Measurements from ENCODE around the gene ENOX2. TPM values are rescaled to one million over a fixed set of nuclear protein-coding genes. Genes with fewer than 3 reads are reported as not detected.

The ENOX2 gene
- total RNA-seq, 5 donors from 2014 or later (not counting 1 experiment from before 2014, with no cell fraction given) = 10.4 to 17.1 (median 13.5) TPM

DNA sequence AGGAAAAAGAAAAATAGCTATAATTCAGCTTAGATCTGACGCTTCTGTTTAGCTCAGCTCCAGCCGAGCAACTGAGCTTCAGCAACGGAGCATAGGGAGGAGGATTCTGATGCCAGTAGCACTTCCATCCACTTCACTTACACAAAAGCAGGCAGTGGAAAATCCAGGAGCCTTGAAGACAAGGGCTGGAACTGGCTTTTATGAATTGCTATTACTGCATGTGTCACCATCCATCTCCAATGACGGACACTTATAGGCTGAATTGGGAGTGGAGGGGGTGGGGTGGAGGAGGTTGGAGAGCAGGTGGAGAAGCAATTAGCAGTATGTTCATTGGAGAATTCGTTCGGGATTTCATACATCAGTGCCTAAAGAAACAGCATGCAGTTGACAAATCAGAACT is 15.6 kb downstream of the ENOX2 start:
- POLR2A ChIA-PET = interaction anchor here in 1 of 2 donors (0.5 kb wide), 1 partner anchor 36 kb away, joined by 3 read pairs; no protein-coding TSS in a partner anchor
- Mint-ChIP-seq H3K4me1 (peaks cover 23 to 42% (median 38%) of the 10 kb centered on the region in 3 donors), H3K9me3 (no peaks in the 10 kb centered on the region), H3K4me3 (no peak overlapping the region), H3K27me3 (peaks cover 0 to 5% of the 10 kb centered on the region in 2 donors), H3K27ac (no peak overlapping the region), H3K36me3 (peaks cover 1% of the 10 kb centered on the region)
- Histone ChIP-seq H3K4me3 (ENCODE audit: control insufficient read depth in 1 of 2, extremely low read depth in 1 of 2, low read length in 1 of 2) (no peak overlapping the region), H3K27me3 (replicated peaks in 1 of 2; ENCODE audit: control insufficient read depth in 2 of 2, extremely low read depth in 1 of 2, insufficient read depth in 2 of 2, low read length in 1 of 2) (no peaks in the 10 kb centered on the region), H3K4me1 (ENCODE audit: control insufficient read depth in 1 of 2, extremely low read depth in 1 of 2, insufficient read depth in 2 of 2, low read length in 2 of 2) (peaks cover 0 to 2% of the 10 kb centered on the region in 2 experiments), H3K27ac (ENCODE audit: low read length) (no peak overlapping the region), H3K9me3 (no peaks in the 10 kb centered on the region), H3K36me3 (ENCODE audit: control insufficient read depth in 2 of 2, extremely low read depth in 1 of 2, insufficient read depth in 1 of 2, low read length in 1 of 2) (no peaks in the 10 kb centered on the region)
- no peak for ATAC-seq (replicated peaks in 1 of 4)
- CTCF ChIA-PET = no interaction called here
- no CpG with 5 or more reads among the region's 6 CpGs for WGBS (ENCODE audit: insufficient coverage)
- DNase-seq = no peak

DNA sequence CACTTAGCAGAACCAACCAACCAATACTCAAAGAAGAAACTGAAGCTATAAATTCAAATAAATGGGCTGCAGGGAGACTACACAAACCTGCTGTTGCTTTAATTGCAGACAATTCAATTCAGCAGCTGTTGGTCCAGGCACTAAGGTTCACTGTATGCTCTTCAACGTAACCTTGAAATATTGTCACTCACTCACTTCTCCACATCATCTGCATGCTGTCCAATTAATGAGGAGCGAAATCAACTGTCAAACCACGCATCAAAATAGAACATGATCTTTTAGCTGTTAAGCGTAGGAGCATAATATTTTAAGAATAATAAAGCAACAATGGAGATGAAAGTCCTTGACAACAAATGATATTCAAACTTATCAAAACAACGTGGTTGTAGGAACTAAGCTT is 17.0 kb downstream of the ENOX2 start:
- DNase-seq = peak in 1 of 35 experiments; percentile 2
- H3K27ac ChIP-seq (ENCODE audit: low read length) = no peak overlapping the region
- peaks cover 0 to 2% of the 10 kb centered on the region in 2 experiments for H3K4me1 ChIP-seq (ENCODE audit: control insufficient read depth in 1 of 2, extremely low read depth in 1 of 2, insufficient read depth in 2 of 2, low read length in 2 of 2)
- peak overlapping the region; percentile 25 to 55 for H3K27ac Mint-ChIP-seq
- no peaks in the 10 kb centered on the region for H3K36me3 ChIP-seq (ENCODE audit: control insufficient read depth in 2 of 2, extremely low read depth in 1 of 2, insufficient read depth in 1 of 2, low read length in 1 of 2)
- WGBS (ENCODE audit: insufficient coverage) = no CpG with 5 or more reads among the region's 5 CpGs
- H3K9me3 ChIP-seq = no peaks in the 10 kb centered on the region
- CTCF ChIA-PET = no interaction called here
- ATAC-seq (replicated peaks in 1 of 4) = peak in 1 of 4 experiments; percentile 53
- peaks cover 5% of the 10 kb centered on the region for H3K36me3 Mint-ChIP-seq
- peaks cover 27 to 47% (median 38%) of the 10 kb centered on the region in 3 donors for H3K4me1 Mint-ChIP-seq
- H3K27me3 ChIP-seq (replicated peaks in 1 of 2; ENCODE audit: control insufficient read depth in 2 of 2, extremely low read depth in 1 of 2, insufficient read depth in 2 of 2, low read length in 1 of 2) = no peaks in the 10 kb centered on the region
- POLR2A ChIA-PET = interaction anchor here in 1 of 2 donors (0.6 kb wide), 1 partner anchor 1285 kb away, joined by 3 read pairs; no protein-coding TSS in a partner anchor
- H3K4me3 ChIP-seq (ENCODE audit: control insufficient read depth in 1 of 2, extremely low read depth in 1 of 2, low read length in 1 of 2) = no peak overlapping the region
- H3K27me3 Mint-ChIP-seq = peaks cover 0 to 9% of the 10 kb centered on the region in 2 donors
- H3K9me3 Mint-ChIP-seq = no peaks in the 10 kb centered on the region
- H3K4me3 Mint-ChIP-seq = peak overlapping the region; percentile 45 to 69 (median 60)

DNA sequence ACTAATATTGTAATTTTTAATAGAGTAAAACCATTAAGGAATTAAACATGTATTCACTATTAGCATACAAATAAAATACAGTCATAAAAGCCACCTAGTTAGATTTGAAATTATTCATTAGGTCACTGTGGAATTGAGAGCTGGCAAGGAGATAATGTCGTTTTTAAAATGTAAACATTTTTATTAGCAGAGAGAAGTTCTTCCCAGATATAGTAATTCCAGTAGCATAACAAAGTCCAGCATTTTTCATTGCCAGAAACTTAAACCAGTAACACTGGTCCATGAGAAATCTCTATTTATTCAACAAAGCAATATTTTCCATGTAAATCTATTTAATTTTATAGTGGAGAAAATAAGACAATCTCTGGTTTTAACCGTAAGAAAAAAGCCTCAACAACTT is 17.5 kb downstream of the ENOX2 start:
- Histone ChIP-seq H3K27ac (ENCODE audit: low read length) (no peak overlapping the region), H3K9me3 (no peaks in the 10 kb centered on the region), H3K27me3 (replicated peaks in 1 of 2; ENCODE audit: control insufficient read depth in 2 of 2, extremely low read depth in 1 of 2, insufficient read depth in 2 of 2, low read length in 1 of 2) (no peaks in the 10 kb centered on the region), H3K4me3 (ENCODE audit: control insufficient read depth in 1 of 2, extremely low read depth in 1 of 2, low read length in 1 of 2) (no peak overlapping the region), H3K4me1 (ENCODE audit: control insufficient read depth in 1 of 2, extremely low read depth in 1 of 2, insufficient read depth in 2 of 2, low read length in 2 of 2) (peaks cover 0 to 2% of the 10 kb centered on the region in 2 experiments), H3K36me3 (ENCODE audit: control insufficient read depth in 2 of 2, extremely low read depth in 1 of 2, insufficient read depth in 1 of 2, low read length in 1 of 2) (no peaks in the 10 kb centered on the region)
- Mint-ChIP-seq H3K4me1 (peaks cover 27 to 47% (median 36%) of the 10 kb centered on the region in 3 donors), H3K4me3 (peak overlapping the region; percentile 45 to 69 (median 60)), H3K9me3 (no peaks in the 10 kb centered on the region), H3K27ac (peak overlapping the region in 1 of 2 donors; percentile 55), H3K27me3 (peaks cover 0 to 9% of the 10 kb centered on the region in 2 donors), H3K36me3 (peaks cover 5% of the 10 kb centered on the region)
- POLR2A ChIA-PET = interaction anchor here in 1 of 2 donors (0.6 kb wide), 1 partner anchor 1284 kb away, joined by 3 read pairs; no protein-coding TSS in a partner anchor
- CTCF ChIA-PET = no interaction called here
- no peak for ATAC-seq (replicated peaks in 1 of 4)
- DNase-seq = no peak
- WGBS (ENCODE audit: insufficient coverage) = no CpG with 5 or more reads among the region's 2 CpGs

DNA sequence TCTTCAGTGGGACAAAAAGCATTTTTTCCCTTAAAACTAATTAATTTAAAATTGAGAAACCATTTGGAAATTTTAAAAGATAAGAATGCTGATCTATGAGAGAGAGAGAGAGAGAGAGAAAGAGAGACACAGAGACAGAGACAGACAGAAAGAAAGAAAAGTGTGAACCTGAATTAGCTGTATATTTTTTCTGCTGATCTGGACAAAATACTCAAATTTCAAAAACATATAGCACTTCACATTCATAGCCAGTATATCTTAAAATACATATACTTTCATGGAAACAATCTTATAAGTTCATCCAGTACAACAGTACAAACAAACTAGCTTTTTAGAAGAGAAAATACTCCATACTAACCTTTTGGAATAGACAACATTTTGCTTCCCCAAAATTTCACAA is 18.4 kb downstream of the ENOX2 start:
- no peak for DNase-seq
- Mint-ChIP-seq H3K4me1 (peaks cover 19 to 41% (median 30%) of the 10 kb centered on the region in 3 donors), H3K27ac (no peak overlapping the region), H3K4me3 (no peak overlapping the region), H3K9me3 (no peaks in the 10 kb centered on the region), H3K27me3 (peaks cover 0 to 6% of the 10 kb centered on the region in 2 donors), H3K36me3 (peaks cover 5% of the 10 kb centered on the region)
- no peaks in the 10 kb centered on the region for H3K4me1 ChIP-seq (ENCODE audit: control insufficient read depth in 1 of 2, extremely low read depth in 1 of 2, insufficient read depth in 2 of 2, low read length in 2 of 2)
- CTCF ChIA-PET = interaction anchor here (0.6 to 0.7 kb wide), 2 partner anchors 9 to 351 kb away, joined by 3 to 4 read pairs; no protein-coding TSS in a partner anchor
- POLR2A ChIA-PET = no interaction called here
- H3K36me3 ChIP-seq (ENCODE audit: control insufficient read depth in 2 of 2, extremely low read depth in 1 of 2, insufficient read depth in 1 of 2, low read length in 1 of 2) = no peaks in the 10 kb centered on the region
- ATAC-seq (replicated peaks in 1 of 4) = no peak
- no peaks in the 10 kb centered on the region for H3K9me3 ChIP-seq
- no peak overlapping the region for H3K4me3 ChIP-seq (ENCODE audit: control insufficient read depth in 1 of 2, extremely low read depth in 1 of 2, low read length in 1 of 2)
- H3K27ac ChIP-seq (ENCODE audit: low read length) = no peak overlapping the region
- H3K27me3 ChIP-seq (replicated peaks in 1 of 2; ENCODE audit: control insufficient read depth in 2 of 2, extremely low read depth in 1 of 2, insufficient read depth in 2 of 2, low read length in 1 of 2) = no peaks in the 10 kb centered on the region

DNA sequence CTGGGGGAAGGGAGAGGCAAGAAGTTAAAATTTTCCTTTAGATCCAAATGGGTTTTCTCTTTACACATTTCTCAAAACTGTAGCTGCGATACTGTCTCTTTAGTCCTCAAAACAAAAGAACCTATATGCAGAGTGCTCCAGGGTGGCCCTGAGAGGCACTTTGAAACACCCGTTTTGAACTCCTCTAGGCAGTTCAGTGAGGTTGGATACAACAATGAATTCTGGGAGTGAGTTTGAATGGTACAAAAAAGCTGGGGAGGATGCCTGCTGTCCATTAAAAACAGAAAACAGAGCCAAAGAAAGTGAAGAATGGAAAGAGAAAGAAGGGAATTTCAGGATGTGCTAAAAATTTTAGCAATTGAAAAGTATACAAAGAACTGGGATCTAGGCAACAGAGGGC is 23.1 kb downstream of the ENOX2 start:
- WGBS (ENCODE audit: insufficient coverage) = no CpG with 5 or more reads among the region's 2 CpGs
- H3K9me3 ChIP-seq = peaks cover 4% of the 10 kb centered on the region
- no peak for DNase-seq
- H3K27me3 ChIP-seq (replicated peaks in 1 of 2; ENCODE audit: control insufficient read depth in 2 of 2, extremely low read depth in 1 of 2, insufficient read depth in 2 of 2, low read length in 1 of 2) = no peaks in the 10 kb centered on the region
- no peak overlapping the region for H3K4me3 ChIP-seq (ENCODE audit: control insufficient read depth in 1 of 2, extremely low read depth in 1 of 2, low read length in 1 of 2)
- Mint-ChIP-seq H3K27me3 (peaks cover 0 to 13% of the 10 kb centered on the region in 2 donors), H3K27ac (no peak overlapping the region), H3K4me1 (peaks cover 13 to 25% (median 23%) of the 10 kb centered on the region in 3 donors), H3K36me3 (peaks cover 5% of the 10 kb centered on the region), H3K9me3 (peaks cover 0 to 2% (median 0%) of the 10 kb centered on the region in 3 donors), H3K4me3 (no peak overlapping the region)
- no peaks in the 10 kb centered on the region for H3K4me1 ChIP-seq (ENCODE audit: control insufficient read depth in 1 of 2, extremely low read depth in 1 of 2, insufficient read depth in 2 of 2, low read length in 2 of 2)
- CTCF ChIA-PET = interaction anchor here in 1 of 2 donors (0.7 kb wide), 1 partner anchor 1472 kb away, joined by 3 read pairs; no protein-coding TSS in a partner anchor
- H3K36me3 ChIP-seq (ENCODE audit: control insufficient read depth in 2 of 2, extremely low read depth in 1 of 2, insufficient read depth in 1 of 2, low read length in 1 of 2) = no peaks in the 10 kb centered on the region
- POLR2A ChIA-PET = no interaction called here
- H3K27ac ChIP-seq (ENCODE audit: low read length) = no peak overlapping the region
- no peak for ATAC-seq (replicated peaks in 1 of 4)

DNA sequence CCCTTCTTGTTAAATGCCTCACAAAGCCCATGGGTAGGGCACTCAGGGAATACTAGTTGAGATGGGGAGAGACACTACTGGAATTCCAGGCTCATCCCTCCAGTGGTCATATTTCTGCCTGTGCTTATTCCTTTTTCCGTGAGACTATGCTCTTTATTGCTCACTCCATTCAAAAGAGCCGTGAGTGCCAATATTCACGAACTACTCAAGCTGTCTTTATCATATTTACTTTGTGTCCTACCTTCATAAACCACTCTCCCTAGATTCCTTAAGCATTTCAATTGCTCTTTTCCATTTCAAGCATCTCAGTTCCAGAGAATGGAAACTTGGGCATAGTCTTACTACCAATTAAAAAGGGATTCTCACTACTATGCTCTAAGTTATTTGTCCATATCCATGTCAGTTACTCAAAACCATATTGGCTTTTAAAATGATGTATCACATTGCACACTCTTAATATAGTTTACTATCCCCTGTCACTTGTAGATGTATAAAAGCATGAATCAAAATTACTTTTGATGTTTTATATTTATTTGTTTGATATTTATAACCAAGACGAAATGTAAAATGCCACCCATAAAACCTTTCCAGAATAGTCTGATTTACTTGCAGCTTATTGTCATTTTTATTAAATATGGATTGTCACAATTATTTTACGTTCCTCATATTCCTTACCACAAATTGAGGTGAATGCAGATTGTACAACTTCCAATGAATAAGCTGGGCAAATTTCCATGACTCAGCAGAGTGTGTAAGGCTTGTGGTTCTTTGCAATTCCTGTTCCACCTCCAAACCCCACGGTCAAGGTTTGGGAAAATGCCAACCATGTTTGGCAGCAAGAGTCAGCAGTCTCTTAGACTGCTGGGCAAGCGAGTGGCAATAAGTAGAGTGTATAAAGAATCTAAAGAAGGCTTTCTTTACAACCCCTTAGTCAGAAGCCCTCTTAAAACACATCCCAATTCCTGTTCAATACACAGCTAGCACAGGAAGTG is 24.4 kb downstream of the ENOX2 start:
- ChIA-PET CTCF (no interaction called here), POLR2A (no interaction called here)
- Mint-ChIP-seq H3K4me3 (no peak overlapping the region), H3K9me3 (peaks cover 0 to 2% (median 0%) of the 10 kb centered on the region in 3 donors), H3K4me1 (peaks cover 11 to 35% (median 32%) of the 10 kb centered on the region in 3 donors), H3K36me3 (peaks cover 5% of the 10 kb centered on the region), H3K27me3 (peaks cover 0 to 21% of the 10 kb centered on the region in 2 donors), H3K27ac (no peak overlapping the region)
- no peaks in the 10 kb centered on the region for H3K36me3 ChIP-seq (ENCODE audit: control insufficient read depth in 2 of 2, extremely low read depth in 1 of 2, insufficient read depth in 1 of 2, low read length in 1 of 2)
- no peak overlapping the region for H3K4me3 ChIP-seq (ENCODE audit: control insufficient read depth in 1 of 2, extremely low read depth in 1 of 2, low read length in 1 of 2)
- H3K9me3 ChIP-seq = peaks cover 4% of the 10 kb centered on the region
- no peak for DNase-seq
- ATAC-seq (replicated peaks in 1 of 4) = no peak
- no peak overlapping the region for H3K27ac ChIP-seq (ENCODE audit: low read length)
- peaks cover 0 to 2% of the 10 kb centered on the region in 2 experiments for H3K4me1 ChIP-seq (ENCODE audit: control insufficient read depth in 1 of 2, extremely low read depth in 1 of 2, insufficient read depth in 2 of 2, low read length in 2 of 2)
- no CpG with 5 or more reads among the region's 7 CpGs for WGBS (ENCODE audit: insufficient coverage)
- H3K27me3 ChIP-seq (replicated peaks in 1 of 2; ENCODE audit: control insufficient read depth in 2 of 2, extremely low read depth in 1 of 2, insufficient read depth in 2 of 2, low read length in 1 of 2) = no peaks in the 10 kb centered on the region

All from T-cell (primary cell).